Testis (tissue), 3 donors: ENCODE results near the gene PRKCI. TPM values are rescaled to one million over a fixed set of nuclear protein-coding genes. Genes with fewer than 3 reads are reported as not detected.

Source experiments
- DNase-seq: peaks from one replicate; pipeline ENCODE4 v3.0.0-alpha.2; 2019
- H3K27ac ChIP-seq, 2 donors: fragments of 200-600 bp; sonication (generic); one replicate each; pipeline ENCODE4 v1.5.1; 2019
- H3K27me3 ChIP-seq: fragments of 200-600 bp; sonication (generic); one replicate; pipeline ENCODE4 v1.5.1; 2019
- H3K36me3 ChIP-seq: fragments of 200-600 bp; sonication (generic); one replicate; pipeline ENCODE4 v1.5.1; 2017; ENCODE audit warnings: low read depth; ENCODE audit errors: missing control alignments
- H3K4me1 ChIP-seq: fragments of 200-600 bp; sonication (generic); one replicate; pipeline ENCODE4 v1.5.1; 2019
- H3K4me3 ChIP-seq, 2 donors: fragments of 200-600 bp; sonication (generic); one replicate each; pipeline ENCODE4 v1.5.1; 2017 to 2019
- H3K9me3 ChIP-seq: fragments of 200-600 bp; sonication (generic); one replicate; pipeline ENCODE4 v1.5.1; 2017
- CTCF ChIP-seq, 3 experiments: fragments of 450-650 bp in 2 of 3; fragments of 200-600 bp in 1 of 3; sonication (generic) in 1 of 3; IDR thresholded peaks; one replicate each; pipeline ENCODE4 v1.5.1; 2016 to 2019; ENCODE audit warnings: antibody characterized with exemption in 3 of 3, mild to moderate bottlenecking in 2 of 3, moderate library complexity in 1 of 3
- POLR2A ChIP-seq: fragments of 450-650 bp; IDR thresholded peaks from one replicate; pipeline ENCODE4 v1.6.1; 2017; ENCODE audit warnings: antibody characterized with exemption, mild to moderate bottlenecking, moderate library complexity
- WGBS, 2 donors: methylation state at CpG; one replicate each; pipeline ENCODE4 v1.1.5; 2018; 5-methylcytosine and 5-hydroxymethylcytosine counted together
- intact Hi-C: fragments of 100-400 bp; cut with DNase I; formaldehyde crosslinking; loops from one replicate; pipeline ENCODE4 v1.15.1; 2023; ENCODE audit warnings: low total_unique reads
- polyA plus RNA-seq: library from polyadenylated mRNA; stranded (reverse); fragments of 350-450 nt; fragmentation: Illumina TruSeq; extraction: RNeasy Lipid Tissue Mini Kit (QIAGEN cat#74804); gene quantifications from one replicate; pipeline ENCODE4 v1.2.3, GENCODE V29; 2014; ENCODE audit warnings: low read depth, low replicate concordance; ENCODE audit not compliant: insufficient read depth
- total RNA-seq, 2 donors: library from RNA; depleted of rRNA; stranded (reverse); fragments of >200 nt; gene quantifications; one replicate each; pipeline ENCODE4 v1.2.3, GENCODE V29; 2016

PRKCI gene
- total and polyA plus RNA-seq, 3 donors from 2014 or later, result 25.6 to 100 (median 96.5) TPM

GRCh38 chr3:170346481-170347392 is 124.5 kb downstream of the PRKCI start:
- Histone ChIP-seq H3K4me1 (no peaks in the 10 kb centered on the region), H3K36me3 (no peaks in the 10 kb centered on the region), H3K27me3 (no peaks in the 10 kb centered on the region), H3K4me3 (no peak overlapping the region), H3K9me3 (no peaks in the 10 kb centered on the region), H3K27ac (no peak overlapping the region)
- no peak for DNase-seq
- no peak for TF ChIP-seq POLR2A
- 93 to 95% methylated on average over 12 of the region's 12 CpGs for WGBS, 2 donors
- intact Hi-C loops, result no loop called here

GRCh38 chr3:170350515-170351413 is 128.5 kb downstream of the PRKCI start:
- H3K36me3 ChIP-seq, result no peaks in the 10 kb centered on the region
- intact Hi-C loops, result no loop called here
- no peaks in the 10 kb centered on the region for H3K9me3 ChIP-seq
- H3K4me1 ChIP-seq, result peaks cover 6% of the 10 kb centered on the region
- no peak for TF ChIP-seq CTCF (IDR thresholded peaks at IDR 0.05)
- no peak for TF ChIP-seq POLR2A
- no peak for DNase-seq
- H3K27ac ChIP-seq, result no peak overlapping the region
- no peak overlapping the region for H3K4me3 ChIP-seq
- no peaks in the 10 kb centered on the region for H3K27me3 ChIP-seq
- WGBS, 2 donors, result 79 to 80% methylated on average over 8 of the region's 8 CpGs

- TF ChIP-seq CTCF (IDR thresholded peaks at IDR 0.05) (no peak), POLR2A (no peak)
- 73 to 79% methylated on average over 7 of the region's 7 CpGs for WGBS, 2 donors
- intact Hi-C loops, result no loop called here
These were observed 130.7 kb downstream of the PRKCI start for GRCh38 chr3:170352936-170353335.

GRCh38 chr3:170353485-170353884 is 131.3 kb downstream of the PRKCI start:
- no peaks in the 10 kb centered on the region for H3K27me3 ChIP-seq
- no peak overlapping the region for H3K27ac ChIP-seq
- no peaks in the 10 kb centered on the region for H3K36me3 ChIP-seq
- TF ChIP-seq POLR2A, result no peak
- TF ChIP-seq CTCF (IDR thresholded peaks at IDR 0.05), result no peak
- intact Hi-C loops, result no loop called here
- peaks cover 8% of the 10 kb centered on the region for H3K4me1 ChIP-seq
- no peaks in the 10 kb centered on the region for H3K9me3 ChIP-seq
- H3K4me3 ChIP-seq, result no peak overlapping the region
- DNase-seq, result no peak

More at GRCh38 chr3:170352936-170353335, 130.7 kb downstream of the PRKCI start:
- no peaks in the 10 kb centered on the region for H3K9me3 ChIP-seq
- H3K4me3 ChIP-seq, result no peak overlapping the region
- H3K36me3 ChIP-seq, result no peaks in the 10 kb centered on the region
- DNase-seq, result no peak
- H3K27ac ChIP-seq, result no peak overlapping the region
- H3K27me3 ChIP-seq, result no peaks in the 10 kb centered on the region
- peaks cover 8% of the 10 kb centered on the region for H3K4me1 ChIP-seq

GRCh38 chr3:170354760-170355159 is 132.5 kb downstream of the PRKCI start:
- H3K4me1 ChIP-seq, result peaks cover 15% of the 10 kb centered on the region
- H3K36me3 ChIP-seq, result no peaks in the 10 kb centered on the region
- intact Hi-C loops, result no loop called here
- no peak overlapping the region for H3K27ac ChIP-seq
- H3K4me3 ChIP-seq, result no peak overlapping the region
- DNase-seq, result no peak
- no peaks in the 10 kb centered on the region for H3K9me3 ChIP-seq
- WGBS, 2 donors, result 55 to 59% methylated on average over 4 of the region's 4 CpGs
- H3K27me3 ChIP-seq, result no peaks in the 10 kb centered on the region
- TF ChIP-seq POLR2A (no peak), CTCF (IDR thresholded peaks at IDR 0.05) (no peak)
